ENCODE measurements around the gene SH2D3C. TPM values are rescaled to one million over a fixed set of nuclear protein-coding genes. Genes with fewer than 3 reads are reported as not detected.

SH2D3C gene
- total RNA-seq, 1 donor from 2014 or later, result not detected

DNA sequence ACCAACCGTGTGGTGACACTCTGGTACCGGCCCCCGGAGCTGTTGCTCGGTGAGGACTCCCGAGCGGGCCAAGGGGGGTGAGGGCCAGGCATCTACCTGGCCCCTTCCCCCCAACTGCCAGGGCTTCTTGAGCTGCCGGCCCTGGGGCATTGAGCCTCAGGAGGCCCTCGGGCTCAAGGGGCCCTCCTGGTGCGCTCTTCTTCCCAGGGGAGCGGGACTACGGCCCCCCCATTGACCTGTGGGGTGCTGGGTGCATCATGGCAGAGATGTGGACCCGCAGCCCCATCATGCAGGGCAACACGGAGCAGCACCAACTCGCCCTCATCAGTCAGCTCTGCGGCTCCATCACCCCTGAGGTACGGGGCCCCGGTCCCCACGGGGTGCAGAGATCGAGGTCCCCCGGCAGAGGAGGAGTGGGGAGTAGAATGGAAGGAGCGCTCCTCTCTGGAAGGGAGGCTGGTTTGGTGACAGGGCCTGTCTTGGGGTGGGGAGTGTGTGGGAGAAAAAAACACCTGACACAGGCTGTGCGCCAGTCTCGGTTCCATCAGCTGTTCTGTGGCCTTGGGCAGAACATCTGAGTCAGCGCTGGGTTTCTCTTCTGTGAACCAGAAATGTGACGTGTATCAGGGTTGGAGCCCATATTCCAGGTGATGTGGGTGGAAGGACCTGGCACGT is 10.0 kb upstream of the SH2D3C start:
- Histone ChIP-seq H3K27me3 (ENCODE audit: control insufficient read depth, insufficient read depth, low read length) (no peaks in the 10 kb centered on the region), H3K4me3 (ENCODE audit: low read depth, low read length) (no peak overlapping the region), H3K36me3 (ENCODE audit: control insufficient read depth, insufficient read depth, low read length) (peaks cover 38% of the 10 kb centered on the region)
- TF ChIP-seq, protein P1, sequence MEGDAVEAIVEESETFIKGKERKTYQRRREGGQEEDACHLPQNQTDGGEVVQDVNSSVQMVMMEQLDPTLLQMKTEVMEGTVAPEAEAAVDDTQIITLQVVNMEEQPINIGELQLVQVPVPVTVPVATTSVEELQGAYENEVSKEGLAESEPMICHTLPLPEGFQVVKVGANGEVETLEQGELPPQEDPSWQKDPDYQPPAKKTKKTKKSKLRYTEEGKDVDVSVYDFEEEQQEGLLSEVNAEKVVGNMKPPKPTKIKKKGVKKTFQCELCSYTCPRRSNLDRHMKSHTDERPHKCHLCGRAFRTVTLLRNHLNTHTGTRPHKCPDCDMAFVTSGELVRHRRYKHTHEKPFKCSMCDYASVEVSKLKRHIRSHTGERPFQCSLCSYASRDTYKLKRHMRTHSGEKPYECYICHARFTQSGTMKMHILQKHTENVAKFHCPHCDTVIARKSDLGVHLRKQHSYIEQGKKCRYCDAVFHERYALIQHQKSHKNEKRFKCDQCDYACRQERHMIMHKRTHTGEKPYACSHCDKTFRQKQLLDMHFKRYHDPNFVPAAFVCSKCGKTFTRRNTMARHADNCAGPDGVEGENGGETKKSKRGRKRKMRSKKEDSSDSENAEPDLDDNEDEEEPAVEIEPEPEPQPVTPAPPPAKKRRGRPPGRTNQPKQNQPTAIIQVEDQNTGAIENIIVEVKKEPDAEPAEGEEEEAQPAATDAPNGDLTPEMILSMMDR (IDR thresholded peaks at IDR 0.05; ENCODE audit: insufficient read depth, low read length, severe bottlenecking), result no peak
- DNase-seq (ENCODE audit: low read depth), result no peak
- no peak for FAIRE-seq

DNA sequence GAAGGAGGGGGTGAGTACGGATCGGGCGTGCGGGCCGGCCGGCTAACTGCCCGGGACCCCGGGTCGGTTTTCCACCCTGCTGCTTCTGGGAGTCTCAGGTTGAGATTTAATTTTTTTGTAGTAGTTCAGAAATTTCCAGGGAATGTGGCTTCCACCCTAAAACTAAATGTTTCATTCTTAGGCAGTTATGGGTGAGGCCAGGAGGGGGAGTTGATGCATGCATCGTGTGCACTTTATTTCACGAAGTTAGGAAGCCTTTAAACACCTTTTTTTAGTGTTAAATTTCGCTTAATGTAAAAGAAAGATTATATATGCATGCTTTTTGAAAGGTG is 8.3 kb upstream of the SH2D3C start:
- FAIRE-seq (no peak), DNase-seq (ENCODE audit: low read depth) (no peak)
- Histone ChIP-seq H3K27me3 (ENCODE audit: control insufficient read depth, insufficient read depth, low read length) (no peaks in the 10 kb centered on the region), H3K36me3 (ENCODE audit: control insufficient read depth, insufficient read depth, low read length) (peaks cover 38% of the 10 kb centered on the region), H3K4me3 (ENCODE audit: low read depth, low read length) (peak overlapping the region; percentile 94)
- TF ChIP-seq, protein P1 (IDR thresholded peaks at IDR 0.05; ENCODE audit: insufficient read depth, low read length, severe bottlenecking), result peak; percentile 34

DNA sequence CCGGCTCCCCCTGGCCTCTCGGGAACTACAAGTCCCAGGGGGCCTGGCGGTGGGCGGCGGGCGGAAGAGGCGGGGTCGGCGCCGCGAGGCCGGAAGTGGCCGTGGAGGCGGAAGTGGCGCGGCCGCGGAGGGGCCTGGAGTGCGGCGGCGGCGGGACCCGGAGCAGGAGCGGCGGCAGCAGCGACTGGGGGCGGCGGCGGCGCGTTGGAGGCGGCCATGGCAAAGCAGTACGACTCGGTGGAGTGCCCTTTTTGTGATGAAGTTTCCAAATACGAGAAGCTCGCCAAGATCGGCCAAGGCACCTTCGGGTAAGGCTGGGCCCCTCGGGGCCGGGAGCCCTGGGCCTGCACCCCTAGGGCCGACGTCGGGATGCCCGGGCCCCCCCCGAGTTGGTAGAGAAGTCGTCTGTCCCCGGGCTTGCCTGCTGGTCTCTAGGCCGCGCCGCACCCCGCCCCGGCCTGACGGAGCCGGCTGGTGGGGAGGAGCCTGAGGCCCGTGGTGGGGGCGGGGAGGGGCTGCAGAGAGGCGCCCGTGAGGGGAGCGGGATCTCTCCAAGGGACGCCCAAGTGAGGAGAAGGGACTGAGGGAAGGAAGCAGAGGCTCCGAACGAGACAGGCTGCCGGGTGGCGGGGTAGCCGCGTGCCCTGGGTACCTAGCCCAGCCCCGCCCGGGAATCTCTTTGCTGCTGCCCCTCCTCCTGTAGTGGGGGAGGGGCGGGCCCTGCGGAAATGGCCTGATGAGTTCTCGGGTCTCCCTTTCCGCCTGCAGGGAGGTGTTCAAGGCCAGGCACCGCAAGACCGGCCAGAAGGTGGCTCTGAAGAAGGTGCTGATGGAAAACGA is 7.7 kb upstream of the SH2D3C start, which contains the start of gene CDK9:
Gene CDK9 (plus strand): TSS at position 102 of the 840 bp plus-strand sequence. CDS start 115 bp downstream, at position 217.
- TF ChIP-seq, protein P1 (IDR thresholded peaks at IDR 0.05; ENCODE audit: insufficient read depth, low read length, severe bottlenecking), result no peak
- H3K4me3 ChIP-seq (ENCODE audit: low read depth, low read length), result peak within 1 kb of the TSS; percentile 94
- peak; percentile 53 for DNase-seq (ENCODE audit: low read depth)
- H3K36me3 ChIP-seq (ENCODE audit: control insufficient read depth, insufficient read depth, low read length), result peaks cover 36% of the 10 kb centered on the region
- FAIRE-seq, result no peak
- no peaks in the 10 kb centered on the region for H3K27me3 ChIP-seq (ENCODE audit: control insufficient read depth, insufficient read depth, low read length)

DNA sequence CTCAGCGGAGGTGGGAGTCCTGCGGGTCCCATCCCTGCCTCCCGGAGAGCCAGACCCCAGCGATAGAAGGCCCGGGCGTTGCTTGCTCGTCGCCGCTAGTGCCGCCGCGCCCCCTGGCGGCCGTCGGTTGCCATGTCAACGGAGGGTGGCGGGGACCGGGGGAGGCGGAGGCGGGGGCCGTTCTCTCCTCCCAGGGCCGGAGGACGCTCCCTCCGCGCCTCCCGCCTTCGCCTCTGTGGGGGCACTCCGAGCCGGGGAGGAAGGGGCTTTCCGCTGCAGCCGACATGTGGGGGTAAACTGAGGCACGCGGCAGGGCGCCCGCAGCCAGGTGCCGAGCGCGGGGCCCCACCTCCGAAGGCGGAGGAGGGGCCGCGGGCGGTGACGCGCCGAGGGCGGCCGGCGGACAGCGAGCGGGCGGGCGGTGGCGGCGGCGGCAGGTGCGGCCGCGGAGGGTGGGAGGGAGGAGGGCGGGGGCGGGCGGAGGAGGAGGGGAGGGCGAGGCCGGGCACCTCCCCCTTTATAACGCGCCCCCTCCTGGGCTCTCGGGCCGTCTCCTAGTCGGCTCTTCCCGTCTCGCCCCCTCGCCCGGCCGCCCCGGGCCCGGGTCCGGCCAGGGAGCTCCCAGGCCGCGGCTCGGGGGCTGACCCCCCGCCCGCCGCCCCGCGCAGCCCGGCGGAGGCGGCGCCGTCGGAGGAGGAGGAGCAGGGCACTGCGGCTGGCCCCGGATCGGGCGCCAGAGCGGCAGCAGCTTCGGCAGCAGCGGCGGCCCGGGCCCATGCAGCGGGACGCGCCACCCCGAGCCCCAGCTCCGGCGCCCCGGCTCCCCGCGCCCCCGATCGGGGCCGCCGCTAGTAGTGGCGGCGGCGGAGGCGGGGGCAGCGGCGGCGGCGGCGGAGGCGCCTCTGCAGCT is 6.8 kb upstream of the SH2D3C start:
- FAIRE-seq (no peak), DNase-seq (ENCODE audit: low read depth) (no peak)
- Histone ChIP-seq H3K27me3 (ENCODE audit: control insufficient read depth, insufficient read depth, low read length) (no peaks in the 10 kb centered on the region), H3K36me3 (ENCODE audit: control insufficient read depth, insufficient read depth, low read length) (peaks cover 31% of the 10 kb centered on the region), H3K4me3 (ENCODE audit: low read depth, low read length) (peak overlapping the region; percentile 94)
- TF ChIP-seq, protein P1 (IDR thresholded peaks at IDR 0.05; ENCODE audit: insufficient read depth, low read length, severe bottlenecking), result peak; percentile 85

DNA sequence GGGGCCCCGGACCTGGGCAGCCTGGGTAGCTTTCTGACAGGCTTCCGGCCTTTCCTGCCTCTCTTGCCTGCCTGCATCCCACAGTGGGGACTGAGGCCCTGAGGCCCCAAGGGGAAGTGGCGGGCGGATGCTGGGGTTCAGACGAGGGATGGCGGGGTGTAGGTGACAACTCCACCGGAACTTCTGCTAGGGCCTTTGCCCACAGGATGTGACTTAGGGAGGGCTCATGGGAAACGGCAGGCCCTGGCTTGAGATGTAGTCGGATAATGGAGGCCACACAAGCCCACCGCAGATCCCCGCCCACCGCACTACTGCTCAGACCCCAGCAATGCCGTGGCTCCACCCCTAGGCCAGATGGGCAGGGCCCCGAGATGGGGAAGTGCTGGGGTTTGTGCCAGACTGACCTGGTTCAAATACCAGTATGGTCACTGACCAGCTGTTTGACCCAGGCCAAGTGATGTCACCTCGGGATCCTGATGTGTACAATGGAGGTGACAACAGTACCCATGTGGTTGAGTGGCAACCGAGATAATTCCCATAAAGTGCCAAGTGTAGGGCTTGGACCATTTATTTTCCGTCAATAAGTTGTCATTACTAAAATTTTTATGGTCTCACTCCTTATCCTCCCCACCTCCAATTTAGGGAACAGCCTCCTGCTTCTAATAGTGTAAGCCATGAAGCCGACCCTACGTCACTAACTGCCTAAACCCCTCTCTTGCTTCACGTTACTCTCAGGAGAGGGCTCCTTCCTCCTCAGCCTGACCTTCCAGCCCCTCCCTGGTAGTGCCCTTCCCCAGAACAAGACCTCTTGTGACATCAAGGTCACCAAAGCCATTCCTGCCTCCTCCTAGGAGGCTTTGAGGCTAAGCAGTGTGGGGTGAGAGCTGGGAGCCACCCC is 4.9 kb upstream of the SH2D3C start:
- DNase-seq (ENCODE audit: low read depth) (no peak), FAIRE-seq (no peak)
- H3K36me3 ChIP-seq (ENCODE audit: control insufficient read depth, insufficient read depth, low read length), result peaks cover 15% of the 10 kb centered on the region
- H3K27me3 ChIP-seq (ENCODE audit: control insufficient read depth, insufficient read depth, low read length), result no peaks in the 10 kb centered on the region
- H3K4me3 ChIP-seq (ENCODE audit: low read depth, low read length), result no peak overlapping the region
- TF ChIP-seq, protein P1 (IDR thresholded peaks at IDR 0.05; ENCODE audit: insufficient read depth, low read length, severe bottlenecking), result no peak
